Fibroblast of mammary gland (primary cell): ENCODE measurements around the gene RBM42.
A peak's percentile ranks its signal among the peaks of the same experiment; 100 is the strongest.

Experiments
- DNase-seq: peaks from one replicate; pipeline ENCODE4 v3.0.0-alpha.2; 2010; ENCODE audit warnings: low read depth
- H3K4me3 ChIP-seq: 2 replicates; pipeline ENCODE4 v1.5.1; 2011; ENCODE audit warnings: low read depth, mild to moderate bottlenecking, low read length, moderate library complexity; ENCODE audit not compliant: control insufficient read depth
- CTCF ChIP-seq: conservative IDR thresholded peaks from 2 replicates; pipeline ENCODE4 v1.5.1; 2011; ENCODE audit warnings: low read depth, low read length, inconsistent platforms; ENCODE audit not compliant: control insufficient read depth, insufficient read depth

RBM42 gene

GRCh38 chr19:35612224-35612558 is 16.6 kb upstream of the RBM42 start:
- peak overlapping the region; percentile 91 for H3K4me3 ChIP-seq
- no peak for DNase-seq
- no peak for TF ChIP-seq CTCF

GRCh38 chr19:35612559-35613321 is 16.1 kb upstream of the RBM42 start, which contains the start of gene HAUS5:
Gene HAUS5 (plus strand): TSS chr19:35612735. CDS start chr19:35612795, 60 bp downstream.
- TF ChIP-seq CTCF: no peak
- peak; percentile 87 for DNase-seq
- H3K4me3 ChIP-seq: peak within 1 kb of the TSS; percentile 91

GRCh38 chr19:35613574-35613973 is 15.3 kb upstream of the RBM42 start:
- no peak overlapping the region for H3K4me3 ChIP-seq
- TF ChIP-seq CTCF: no peak
- no peak for DNase-seq

GRCh38 chr19:35615036-35615435 is 13.8 kb upstream of the RBM42 start:
- TF ChIP-seq CTCF: no peak
- H3K4me3 ChIP-seq: no peak overlapping the region
- no peak for DNase-seq

GRCh38 chr19:35618857-35619256 is 10.0 kb upstream of the RBM42 start:
- TF ChIP-seq CTCF: no peak
- H3K4me3 ChIP-seq: no peak overlapping the region
- DNase-seq: no peak

- no peak for TF ChIP-seq CTCF
- no peak for DNase-seq
- H3K4me3 ChIP-seq: no peak overlapping the region
These were observed 9.4 kb upstream of the RBM42 start for GRCh38 chr19:35619290-35619923.

- DNase-seq: no peak
- H3K4me3 ChIP-seq: no peak overlapping the region
- no peak for TF ChIP-seq CTCF
These were observed 8.8 kb upstream of the RBM42 start for GRCh38 chr19:35620001-35620400.
